NCI-H1105 treated with DMSO at 0.1 percent for 48 hours (cell line): ENCODE data around the gene GHR.

Experiments
- DNase-seq: peaks from one replicate; lab custom pipeline; 2025; lab: John Stamatoyannopoulos, UW

Gene GHR

DNA sequence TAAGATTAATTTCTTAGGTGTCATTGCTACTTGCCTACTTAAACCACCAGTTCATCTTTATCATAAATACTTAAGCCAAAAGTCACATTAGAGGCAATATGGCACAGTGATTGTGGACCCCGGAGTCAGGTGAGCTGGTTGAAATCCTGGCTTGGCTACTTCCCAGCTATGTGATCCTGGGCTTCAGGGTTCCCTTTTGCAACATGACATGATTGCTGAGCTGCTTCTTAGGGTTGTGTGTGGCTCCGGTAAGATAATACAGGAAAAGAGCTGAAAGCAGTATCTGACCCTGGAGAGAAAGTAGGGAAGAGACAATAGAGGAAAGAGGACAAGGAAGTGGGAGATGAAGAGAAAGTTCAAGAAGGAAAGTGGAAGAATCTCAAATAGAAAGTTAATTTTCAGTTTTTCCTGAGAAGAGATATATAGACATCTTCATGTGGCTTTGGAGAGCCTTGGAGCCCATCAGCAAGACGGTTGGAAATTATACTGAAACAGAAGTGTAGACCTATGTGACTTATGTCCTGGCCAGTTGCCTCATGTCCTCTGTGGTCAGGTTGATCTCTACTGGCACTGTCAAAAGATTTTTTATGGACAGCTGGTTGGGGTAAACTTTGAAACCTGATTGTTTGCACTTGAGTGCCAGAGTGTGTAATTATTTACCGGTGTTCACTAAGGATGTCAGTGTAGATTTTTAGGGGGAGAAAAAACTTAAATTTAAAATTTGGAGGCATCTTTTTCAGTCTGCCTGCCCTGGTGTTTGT, 93.2 kb downstream of the GHR start:
- no peak for DNase-seq

DNA sequence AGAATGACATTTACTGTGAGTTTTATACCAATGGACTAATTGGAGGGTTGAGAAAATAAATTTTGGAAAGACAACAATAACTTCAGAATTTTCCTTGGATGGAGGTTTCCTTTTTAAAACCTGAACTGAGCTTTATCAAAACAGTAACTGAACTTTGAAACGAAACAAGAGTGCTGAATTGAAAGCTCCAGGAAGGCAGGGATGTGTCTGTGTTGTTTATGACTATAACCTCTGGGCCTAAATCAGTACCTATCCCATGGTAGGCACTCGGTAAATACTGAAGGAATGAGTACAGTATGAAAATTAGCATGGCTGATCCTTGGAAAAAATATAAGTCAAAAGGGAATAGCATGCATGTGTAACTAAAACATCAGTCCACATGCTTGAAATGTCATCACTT, 93.9 kb downstream of the GHR start:
- no peak for DNase-seq

DNA sequence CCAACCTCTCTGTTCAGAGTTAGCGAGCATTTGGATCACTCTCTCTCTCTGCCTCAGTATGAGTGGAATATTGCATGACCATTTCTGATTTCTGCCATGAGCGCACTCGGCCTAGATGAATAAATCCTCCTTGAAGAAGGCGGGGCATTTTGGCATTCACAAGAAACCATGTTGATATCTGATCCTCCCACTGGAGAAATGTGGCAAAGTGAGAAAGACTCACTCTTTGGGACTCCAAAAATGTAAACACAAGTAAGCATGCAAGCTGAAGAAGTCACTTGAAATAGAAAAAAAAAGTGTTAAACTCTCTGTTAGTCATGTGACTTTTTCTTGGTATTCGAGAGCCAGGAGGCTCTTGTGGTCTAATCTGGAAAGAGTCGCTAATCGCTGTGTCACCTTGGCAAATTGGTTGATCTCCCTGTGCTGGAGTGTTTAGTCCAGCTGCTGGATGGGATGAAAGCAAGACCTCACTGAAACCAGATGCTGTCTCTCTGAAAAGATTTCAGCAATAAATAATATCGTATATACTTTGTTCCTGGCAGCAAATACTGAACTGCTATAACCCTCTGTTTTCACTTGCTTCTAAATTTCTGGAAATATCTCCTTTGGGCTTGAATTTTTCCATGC, 95.5 kb downstream of the GHR start:
- no peak for DNase-seq

DNA sequence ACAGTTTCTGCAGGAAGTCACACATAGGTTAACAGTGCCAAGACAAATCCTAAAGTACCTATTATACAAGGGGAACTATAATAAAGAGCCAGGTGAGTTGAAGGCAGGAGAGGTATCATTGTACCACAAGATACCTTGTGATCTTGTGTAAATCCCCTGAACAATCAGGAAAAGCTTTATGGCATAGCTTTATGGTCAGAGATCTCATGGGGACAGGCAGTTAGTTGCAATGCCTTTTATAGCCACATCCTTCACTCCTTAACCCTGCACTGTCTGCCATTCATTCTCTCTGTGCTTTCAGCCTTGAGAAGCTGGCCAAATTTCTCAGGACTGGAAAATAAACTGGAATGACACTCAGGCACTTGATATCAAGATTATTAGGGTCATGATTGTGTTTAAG, 97.0 kb downstream of the GHR start:
- DNase-seq = no peak

DNA sequence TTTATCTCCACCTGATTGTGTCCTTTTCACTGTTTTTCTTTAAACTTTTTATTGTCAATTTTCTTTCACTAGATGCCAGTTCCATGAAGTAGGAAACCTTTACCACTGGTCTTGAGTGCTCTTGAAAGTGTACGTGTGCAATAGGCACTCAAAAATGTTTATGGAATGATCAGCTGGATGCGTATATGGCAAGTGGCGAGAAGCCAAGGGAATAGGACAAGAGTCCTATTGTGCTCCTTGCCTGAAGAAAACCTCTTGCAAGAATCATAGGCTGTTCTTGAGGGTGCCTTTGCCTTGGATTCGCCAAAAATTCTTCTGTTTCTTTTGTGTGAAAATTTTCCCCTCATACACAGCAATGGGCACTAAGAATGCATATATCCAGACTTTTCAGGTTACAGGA, 97.7 kb downstream of the GHR start:
- DNase-seq = no peak

DNA sequence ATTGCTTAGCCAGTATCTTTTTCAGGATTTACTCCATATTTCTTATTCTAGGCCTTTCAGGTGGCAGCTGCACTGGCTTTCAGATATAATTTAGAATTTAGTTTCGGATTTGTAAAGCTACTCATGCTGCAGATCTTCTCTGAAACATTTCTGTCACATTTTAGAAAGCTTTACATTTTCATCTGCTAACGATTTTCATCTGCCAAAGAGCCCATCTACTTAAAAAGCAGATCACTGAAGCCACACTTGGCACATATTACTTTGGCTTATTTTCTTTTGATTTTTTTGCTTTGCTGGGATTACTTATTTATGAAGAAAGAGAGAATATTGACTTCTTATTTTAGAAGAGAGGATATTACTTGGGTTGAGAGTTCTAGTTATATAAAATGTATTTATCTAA, 98.2 kb downstream of the GHR start:
- DNase-seq = no peak

DNA sequence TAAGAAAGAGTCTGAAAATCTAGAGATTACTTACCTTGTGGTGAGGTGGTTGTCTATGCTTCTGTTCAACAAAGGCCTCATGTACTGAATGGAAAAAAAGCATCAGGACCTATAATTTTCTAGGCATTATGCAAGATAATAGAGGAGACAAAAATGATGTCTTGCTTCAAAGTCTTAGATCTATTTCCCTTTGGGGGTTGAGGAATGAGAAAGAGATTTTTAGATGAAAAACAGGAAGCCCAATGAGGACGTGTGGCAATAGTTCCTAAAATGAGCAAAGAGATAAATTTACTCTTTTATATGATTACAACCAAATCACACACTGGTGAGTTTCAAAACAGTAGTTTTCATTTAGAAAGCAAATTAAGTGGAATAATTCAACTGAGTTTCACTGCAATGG, 99.5 kb downstream of the GHR start:
- no peak for DNase-seq

DNA sequence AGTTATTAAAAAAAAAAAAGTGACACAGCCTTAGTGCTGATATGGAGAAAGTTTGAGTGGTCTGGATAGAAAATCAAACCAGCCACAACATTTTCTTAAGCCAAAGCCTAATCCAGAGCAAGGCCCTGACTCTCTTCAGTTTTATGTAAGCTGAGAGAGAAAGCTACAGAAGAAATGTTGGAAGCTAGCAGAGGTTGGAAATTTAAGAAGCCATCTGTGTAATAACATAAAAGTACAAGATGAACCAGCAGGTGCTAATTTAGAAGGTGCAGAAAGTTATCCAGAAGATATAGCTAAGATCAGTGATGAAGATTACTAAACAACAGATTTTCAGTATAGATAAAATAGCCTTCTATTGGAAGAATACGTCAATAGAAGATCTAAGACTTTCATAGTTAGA, 102.9 kb downstream of the GHR start:
- no peak for DNase-seq

DNA sequence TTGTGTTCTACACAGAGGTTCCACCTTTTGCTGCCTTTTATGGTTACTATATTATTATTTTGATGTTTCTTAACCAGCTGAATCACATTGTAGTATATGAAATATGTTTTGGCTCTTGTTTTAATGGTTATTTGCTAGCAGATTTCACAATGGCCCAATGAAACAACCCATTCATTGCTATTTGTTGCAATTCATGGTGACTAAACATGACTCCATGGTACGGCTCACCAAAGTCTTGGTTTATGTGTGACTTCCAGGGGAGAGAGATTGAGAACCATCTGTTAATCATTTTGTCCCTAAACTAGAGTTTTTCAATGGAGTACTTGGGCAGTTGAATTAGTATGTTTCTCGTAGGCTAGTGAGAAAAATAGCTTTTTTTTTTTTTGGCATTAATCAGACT, 108.4 kb downstream of the GHR start:
- no peak for DNase-seq

DNA sequence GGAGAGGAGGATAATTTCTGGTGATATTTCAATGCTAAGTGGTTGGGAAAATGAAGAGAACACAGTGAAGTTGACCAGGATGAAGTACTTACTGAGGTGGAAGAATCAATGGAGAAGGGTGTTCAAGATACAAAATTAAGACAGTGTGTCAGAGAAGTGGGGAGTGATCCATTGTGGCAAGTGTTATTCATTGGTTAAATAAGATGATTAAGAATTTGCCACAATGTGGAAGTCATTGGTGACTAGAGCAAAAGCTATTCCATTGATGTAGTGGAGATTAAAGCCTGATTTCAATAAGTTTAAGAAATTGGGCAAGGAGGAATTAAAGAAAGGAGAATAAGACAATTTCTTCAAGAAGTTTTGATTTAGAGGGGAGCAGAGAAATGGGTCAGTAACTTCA, 118.9 kb downstream of the GHR start:
- no peak for DNase-seq

DNA sequence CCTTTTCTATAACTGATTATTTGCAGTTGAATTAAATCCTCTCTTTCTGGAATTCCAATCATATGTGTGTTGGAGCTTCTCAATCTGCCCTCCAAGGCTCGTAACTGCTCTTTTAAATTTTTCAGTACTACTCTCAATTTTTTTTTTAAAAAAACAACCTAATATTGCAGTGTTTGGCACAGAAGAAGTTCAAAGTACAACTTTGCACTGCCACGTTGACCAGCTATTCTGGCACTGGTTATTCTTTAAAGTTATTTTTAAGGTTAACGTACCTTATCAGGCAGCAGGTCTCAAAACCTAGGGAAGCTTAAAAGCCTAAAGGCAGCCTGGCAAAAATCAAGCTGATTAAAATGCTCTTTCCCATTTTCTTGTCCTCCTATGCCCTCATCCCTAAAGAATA, 120.5 kb downstream of the GHR start:
- DNase-seq = no peak

DNA sequence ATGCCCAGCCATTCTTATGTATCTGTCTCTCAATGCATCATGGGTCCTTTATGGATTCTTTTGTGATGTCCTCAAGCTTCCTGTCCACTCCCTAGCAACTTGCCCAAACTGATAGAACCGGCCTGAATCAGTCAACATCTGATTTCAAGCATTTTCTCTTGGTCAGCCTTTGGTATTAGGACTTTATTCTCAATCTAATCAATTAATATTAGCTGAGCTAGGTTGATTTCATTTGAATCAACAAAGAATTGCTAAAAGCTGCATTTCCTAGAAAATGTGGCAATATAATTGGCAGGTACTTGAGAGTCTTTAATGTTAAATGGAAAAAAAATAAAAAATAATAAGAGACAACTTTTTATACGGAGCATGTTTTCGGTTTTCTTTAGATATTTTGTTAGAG, 121.8 kb downstream of the GHR start:
- DNase-seq = no peak

DNA sequence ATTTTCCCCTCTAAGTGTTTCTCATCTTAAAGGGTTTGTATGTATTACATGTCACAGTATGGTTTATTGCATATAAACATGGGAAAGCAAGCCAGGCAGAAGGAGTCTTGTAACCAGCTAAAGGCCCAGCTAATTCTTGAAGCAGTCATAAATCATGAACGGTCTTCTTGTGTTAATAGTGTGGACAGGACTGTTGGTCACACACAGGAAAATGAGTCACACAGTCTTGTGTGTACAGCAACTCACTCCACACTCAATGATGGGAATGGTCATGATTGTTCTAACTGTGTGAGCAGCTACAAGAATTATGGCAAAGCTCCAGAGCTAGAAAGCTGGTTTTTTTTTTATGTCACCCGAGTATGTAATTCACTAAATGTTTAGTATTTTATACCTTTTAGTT, 123.9 kb downstream of the GHR start:
- DNase-seq = no peak

DNA sequence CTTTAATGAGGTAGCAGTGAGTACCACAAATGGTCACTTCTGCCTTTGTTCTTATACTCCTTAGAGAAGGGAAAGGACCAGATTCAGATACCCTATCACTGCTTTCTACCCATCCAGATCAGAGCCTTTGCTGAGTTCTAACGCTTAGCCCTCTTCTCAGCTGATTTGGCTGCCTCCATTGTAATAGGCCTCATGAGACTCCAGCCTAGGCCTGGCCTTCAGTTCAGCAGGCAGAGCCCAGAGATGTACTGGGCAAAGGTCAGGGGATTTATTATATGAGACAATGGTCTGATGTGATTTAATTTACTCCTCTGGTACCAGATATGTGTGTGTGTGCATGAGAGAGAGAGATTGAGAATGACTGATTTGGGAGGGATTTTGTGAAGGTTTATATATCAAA, 124.7 kb downstream of the GHR start:
- DNase-seq = no peak

DNA sequence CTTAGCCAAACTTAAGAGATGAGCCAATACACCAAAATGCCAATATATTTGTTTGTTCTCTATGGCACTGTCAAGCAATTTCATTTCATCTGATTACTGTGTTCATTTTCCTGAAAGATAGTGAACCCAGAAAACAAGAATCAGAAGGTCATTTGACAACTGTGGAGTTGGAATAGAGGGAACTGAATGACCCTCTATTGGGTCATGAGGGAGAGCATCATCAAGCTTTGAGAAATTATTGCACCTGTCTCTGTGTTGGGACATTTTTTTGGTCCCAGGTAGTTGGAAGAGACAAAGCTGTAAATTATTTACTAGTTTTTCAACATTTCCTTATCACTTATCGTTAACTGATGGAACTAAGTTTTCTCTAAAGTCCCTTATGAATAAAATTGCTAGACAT, 129.4 kb downstream of the GHR start:
- DNase-seq = no peak

DNA sequence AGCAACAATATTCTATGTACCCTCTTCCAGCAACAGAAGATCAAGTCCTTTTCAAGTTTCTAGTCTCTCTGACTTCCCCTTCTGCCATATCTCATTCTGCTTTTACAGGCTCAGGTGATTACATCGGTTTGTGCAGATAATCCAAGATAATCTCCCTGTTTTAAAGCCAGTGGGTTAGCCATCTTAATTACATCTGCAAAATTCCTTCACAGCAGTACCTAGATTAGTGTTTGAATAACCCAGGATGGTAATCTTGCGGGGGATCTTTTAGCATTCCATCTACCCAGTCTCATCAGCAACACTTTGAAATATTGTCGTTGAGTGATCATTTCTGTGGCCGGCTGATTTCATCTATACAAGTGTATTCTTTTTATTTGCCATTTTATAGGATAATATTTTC, 130.2 kb downstream of the GHR start:
- DNase-seq = no peak

DNA sequence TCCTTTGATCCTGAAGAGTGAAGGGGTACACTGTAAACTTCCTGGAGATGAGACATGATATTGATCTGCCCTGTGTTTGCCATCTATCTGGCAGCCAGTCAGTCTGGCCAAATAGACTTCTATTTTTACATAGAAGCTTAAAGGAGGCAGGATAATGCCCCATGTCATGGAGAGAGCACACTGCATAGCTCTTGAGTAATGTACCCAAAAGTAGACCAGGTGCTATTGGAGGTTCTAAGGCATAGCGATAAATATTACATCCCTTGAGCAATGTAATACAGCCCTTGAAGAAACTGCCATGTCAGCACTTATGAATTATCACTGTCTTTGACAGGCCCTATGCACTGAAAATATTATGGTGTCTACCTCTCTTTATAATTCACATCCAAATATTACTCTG, 131.8 kb downstream of the GHR start:
- no peak for DNase-seq

DNA sequence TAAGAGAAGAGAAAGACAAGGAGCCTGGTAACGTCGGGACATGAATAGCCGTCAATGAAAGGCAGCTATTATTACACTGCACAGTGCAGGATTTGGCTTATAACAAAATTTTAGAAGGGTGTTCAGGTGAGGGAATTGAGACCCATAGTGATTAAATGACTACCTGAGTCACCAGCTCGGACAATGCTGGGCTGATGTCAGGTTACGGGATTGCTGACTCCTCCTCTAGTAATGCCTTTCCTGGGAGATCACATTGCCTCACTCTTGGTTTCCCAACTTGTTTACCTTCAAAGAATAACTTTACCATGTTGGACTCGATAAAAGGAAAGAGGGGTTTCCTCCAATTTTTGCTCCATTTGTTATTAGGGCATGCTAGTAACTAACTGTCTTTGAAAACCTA, 132.6 kb downstream of the GHR start:
- no peak for DNase-seq

DNA sequence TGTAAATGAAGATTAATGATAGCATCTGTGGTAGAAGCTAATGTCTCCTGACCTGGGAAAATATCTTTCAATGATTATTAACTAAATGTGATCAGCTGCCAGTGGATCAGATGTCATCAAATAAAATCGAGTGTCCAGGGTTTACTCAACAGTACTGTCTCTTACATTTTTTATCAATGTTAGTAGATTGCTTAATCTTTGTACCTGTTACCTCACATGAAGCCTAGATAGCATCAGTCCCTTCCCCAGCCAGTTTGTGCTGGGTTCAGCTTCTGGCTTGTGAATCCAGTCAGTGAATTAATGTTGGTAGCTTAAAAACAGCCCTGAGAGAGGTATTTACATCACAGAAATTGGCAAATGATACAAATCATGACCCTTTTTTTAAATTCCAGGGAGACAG, 134.4 kb downstream of the GHR start:
- DNase-seq = no peak

DNA sequence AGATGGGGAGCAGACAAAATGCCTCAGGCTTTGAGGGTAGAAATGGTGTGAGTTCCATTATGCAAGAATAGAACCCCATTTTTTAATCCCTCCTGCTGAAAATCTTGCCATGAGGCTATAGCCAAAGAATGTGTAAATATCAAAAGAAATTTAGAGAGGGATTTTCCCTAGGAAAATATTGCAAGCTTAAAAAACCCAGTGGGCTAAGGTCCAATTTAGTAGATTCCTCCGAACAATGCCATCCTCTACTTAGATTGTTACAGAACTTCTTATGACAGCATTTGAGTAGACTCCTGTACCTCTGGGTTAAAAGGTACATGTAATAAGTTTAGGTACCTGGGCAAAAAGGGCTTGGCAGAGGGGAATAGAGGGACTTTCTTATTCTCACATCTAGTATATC, 138.4 kb downstream of the GHR start:
- no peak for DNase-seq

DNA sequence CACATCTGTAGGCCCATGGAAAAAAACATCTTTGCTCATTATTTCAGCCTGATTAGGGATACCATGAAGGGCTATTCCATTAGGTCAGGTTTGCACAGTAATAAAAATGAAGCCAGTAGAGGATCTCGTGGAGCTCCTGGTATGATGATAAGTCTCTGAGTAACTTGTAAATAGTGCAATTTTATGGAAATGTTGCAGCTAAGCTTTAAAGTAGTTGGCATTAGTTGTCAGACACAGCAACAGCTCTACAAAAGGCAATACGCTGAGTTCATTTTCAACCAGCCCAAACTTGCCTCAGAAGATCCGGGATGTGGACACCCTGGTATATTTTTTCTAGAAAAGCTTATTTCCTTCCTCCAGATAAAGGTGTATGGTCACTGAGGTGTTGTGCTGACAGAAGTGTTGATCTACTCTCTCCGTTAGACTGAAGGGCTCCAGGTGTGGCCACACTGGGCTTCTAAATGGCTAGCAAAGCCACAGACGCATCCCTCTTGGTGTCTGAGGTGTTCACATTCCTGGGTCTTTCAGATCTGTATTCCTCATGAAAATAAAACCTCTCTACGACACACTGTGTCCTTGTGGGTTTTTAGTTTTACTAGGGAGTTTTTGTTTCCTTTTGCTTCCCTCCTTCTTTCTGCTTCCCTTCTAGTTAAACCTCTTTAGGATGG, 141.6 kb downstream of the GHR start:
- no peak for DNase-seq

DNA sequence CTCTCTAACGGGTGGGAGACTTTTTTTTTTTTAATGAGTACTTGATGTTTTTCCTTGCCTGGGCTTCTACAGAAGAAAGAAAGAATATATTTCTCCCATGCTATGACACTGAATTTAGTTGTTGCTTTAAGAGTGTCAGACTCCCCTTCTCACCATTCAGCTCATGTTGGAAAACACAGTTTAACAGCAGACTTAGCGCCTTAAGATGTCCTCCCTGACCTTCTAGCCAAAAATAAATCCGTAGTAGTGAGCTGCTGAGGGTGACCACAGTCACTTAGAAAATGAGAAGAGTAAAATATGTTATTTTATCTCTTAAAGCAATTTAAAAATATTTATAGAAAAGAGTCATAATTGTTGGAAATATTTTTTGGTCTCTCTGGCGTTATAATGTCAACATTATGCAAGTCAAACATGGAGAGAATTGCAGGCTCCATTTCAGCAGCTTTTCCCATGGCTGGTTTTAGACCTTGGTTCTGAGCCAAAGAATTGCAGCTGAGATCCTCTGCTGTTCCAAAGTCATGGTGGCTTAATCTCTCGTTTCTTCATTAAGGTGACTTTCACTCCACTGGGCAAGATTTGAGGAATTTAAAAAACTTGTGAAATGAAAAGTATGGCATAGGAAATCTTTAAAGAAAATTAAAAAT, 143.5 kb downstream of the GHR start:
- DNase-seq = no peak

DNA sequence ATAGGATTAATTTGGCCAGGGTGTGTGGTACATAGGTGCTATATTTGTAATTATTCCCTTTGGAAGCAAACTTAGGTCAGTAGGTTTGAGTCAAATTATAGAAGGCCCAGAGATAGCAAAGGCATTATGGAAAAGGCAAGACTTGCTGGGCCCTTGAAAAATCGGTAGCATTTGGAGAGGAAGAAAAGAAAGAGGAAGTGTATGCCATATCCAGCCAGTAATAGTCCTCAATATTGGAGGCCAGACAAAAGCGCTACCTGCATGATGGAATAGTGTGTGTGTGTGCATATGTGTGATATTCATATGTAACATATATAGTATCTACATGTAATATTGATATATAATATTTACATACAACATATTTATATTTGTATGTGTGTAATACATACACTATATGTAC, 146.1 kb downstream of the GHR start:
- DNase-seq = no peak
